Loucy (cell line): ENCODE measurements around the gene OPRL1.

Experiments
- H2AFZ ChIP-seq: fragments of 200-600 bp; sonication (generic); 2 replicates; pipeline ENCODE4 v1.6.0; 2016; ENCODE audit warnings: antibody characterized with exemption, mild to moderate bottlenecking, low read length, moderate library complexity
- H3F3A ChIP-seq: fragments of 200-600 bp; 2 replicates; pipeline ENCODE4 v1.6.0; 2016; ENCODE audit warnings: antibody characterized with exemption, low read depth, mild to moderate bottlenecking
- H3K27me3 ChIP-seq: fragments of 200-600 bp; sonication (generic); 2 replicates; pipeline ENCODE4 v1.6.1; 2014; ENCODE audit warnings: low read length, mild to moderate bottlenecking; ENCODE audit not compliant: insufficient read depth, poor library complexity, severe bottlenecking
- H3K36me3 ChIP-seq: fragments of 200-600 bp; sonication (generic); 2 replicates; pipeline ENCODE4 v1.6.1; 2016; ENCODE audit warnings: low read length; ENCODE audit not compliant: insufficient read depth
- H3K4me1 ChIP-seq: fragments of 200-600 bp; sonication (generic); 2 replicates; pipeline ENCODE4 v1.5.1; 2014; ENCODE audit warnings: low read length, mild to moderate bottlenecking; ENCODE audit not compliant: insufficient read depth, poor library complexity, severe bottlenecking
- H3K4me2 ChIP-seq: fragments of 200-600 bp; sonication (generic); 2 replicates; pipeline ENCODE4 v1.6.0; 2014; ENCODE audit warnings: antibody characterized with exemption, low read length, low read depth, mild to moderate bottlenecking; ENCODE audit not compliant: poor library complexity, severe bottlenecking
- H3K4me3 ChIP-seq: fragments of 200-600 bp; sonication (generic); 2 replicates; pipeline ENCODE4 v1.5.1; 2014; ENCODE audit warnings: low read length, mild to moderate bottlenecking, mixed read lengths; ENCODE audit not compliant: poor library complexity, severe bottlenecking
- H3K79me2 ChIP-seq: fragments of 200-600 bp; sonication (generic); 2 replicates; pipeline ENCODE4 v1.6.1; 2014; ENCODE audit warnings: low read length; ENCODE audit not compliant: insufficient read depth
- H3K9ac ChIP-seq: fragments of 200-600 bp; sonication (generic); 2 replicates; pipeline ENCODE4 v1.6.0; 2014; ENCODE audit warnings: mild to moderate bottlenecking, low read depth, low read length, moderate library complexity; ENCODE audit not compliant: poor library complexity, severe bottlenecking
- H3K9me2 ChIP-seq: fragments of 200-600 bp; sonication (generic); replicated peaks from 2 replicates; pipeline ENCODE4 v1.6.1; 2016; ENCODE audit warnings: low read depth, low read length, mixed read lengths
- H3K9me3 ChIP-seq: fragments of 200-600 bp; sonication (generic); 2 replicates; pipeline ENCODE4 v1.6.1; 2014; ENCODE audit warnings: mild to moderate bottlenecking, antibody characterized with exemption, low read length, low read depth; ENCODE audit not compliant: insufficient read depth
- H4K20me1 ChIP-seq: fragments of 200-600 bp; sonication (generic); 2 replicates; pipeline ENCODE4 v1.6.0; 2014; ENCODE audit warnings: antibody characterized with exemption, low read length, mild to moderate bottlenecking; ENCODE audit not compliant: insufficient read depth, poor library complexity, severe bottlenecking
- CTCF ChIP-seq: fragments of 200-600 bp; sonication (generic); conservative IDR thresholded peaks from 2 replicates; pipeline ENCODE4 v1.5.1; 2014; ENCODE audit warnings: mild to moderate bottlenecking, antibody characterized with exemption, low read length
- EZH2phosphoT487 ChIP-seq: fragments of 200-600 bp; IDR thresholded peaks from 2 replicates; pipeline ENCODE4 v1.6.1; 2018; ENCODE audit warnings: antibody characterized with exemption, mild to moderate bottlenecking, moderate library complexity, borderline replicate concordance

Gene OPRL1

GRCh38 chr20:64035933-64036345 is 43.9 kb upstream of the OPRL1 start, which contains the start of gene C20orf204:
Gene C20orf204, plus strand, starts transcription at chr20:64036182. Its CDS starts 142 bp downstream, at chr20:64036324.
- Histone ChIP-seq H3K9ac (peak within 1 kb of the TSS; percentile 44), H3K4me1 (peaks cover 49% of the 10 kb centered on the region), H2AFZ (no peak within 1 kb of the TSS), H3K9me2 (no peaks in the 10 kb centered on the region), H3K36me3 (peaks cover 17% of the 10 kb centered on the region; the same call in 1 of the 2 replicates), H3K4me2 (peak within 1 kb of the TSS; percentile 83), H3F3A (peaks cover 4% of the 10 kb centered on the region; the same call in 1 of the 2 replicates), H3K27me3 (no peaks in the 10 kb centered on the region), H3K9me3 (no peaks in the 10 kb centered on the region), H3K4me3 (no peak within 1 kb of the TSS), H3K79me2 (no peaks in the 10 kb centered on the region), H4K20me1 (no peaks in the 10 kb centered on the region)
- TF ChIP-seq CTCF = no peak
- no peak for TF ChIP-seq EZH2phosphoT487

GRCh38 chr20:64036346-64037198 is 43.3 kb upstream of the OPRL1 start:
- peak overlapping the region; percentile 83 for H3K4me2 ChIP-seq
- H3K4me1 ChIP-seq = peaks cover 50% of the 10 kb centered on the region
- H2AFZ ChIP-seq = no peak overlapping the region

GRCh38 chr20:64037199-64037497 is 42.7 kb upstream of the OPRL1 start:
- peak overlapping the region; percentile 44 for H3K9ac ChIP-seq
- H3K4me3 ChIP-seq = no peak overlapping the region
- no peak for TF ChIP-seq CTCF
- no peak for TF ChIP-seq EZH2phosphoT487

More at GRCh38 chr20:64036346-64037198, 43.3 kb upstream of the OPRL1 start:
- Histone ChIP-seq H3K36me3 (peaks cover 14% of the 10 kb centered on the region; the same call in 1 of the 2 replicates), H4K20me1 (no peaks in the 10 kb centered on the region), H3K9ac (peak overlapping the region; percentile 44), H3F3A (peaks cover 4% of the 10 kb centered on the region; the same call in 1 of the 2 replicates), H3K9me3 (no peaks in the 10 kb centered on the region), H3K79me2 (no peaks in the 10 kb centered on the region), H3K9me2 (no peaks in the 10 kb centered on the region), H3K4me3 (no peak overlapping the region), H3K27me3 (no peaks in the 10 kb centered on the region)
- TF ChIP-seq CTCF (no peak), EZH2phosphoT487 (no peak)

More at GRCh38 chr20:64037199-64037497, 42.7 kb upstream of the OPRL1 start:
- Histone ChIP-seq H3K9me3 (no peaks in the 10 kb centered on the region), H3K79me2 (no peaks in the 10 kb centered on the region), H4K20me1 (no peaks in the 10 kb centered on the region), H3K4me1 (peaks cover 56% of the 10 kb centered on the region), H3K4me2 (peak overlapping the region; percentile 83), H3K27me3 (no peaks in the 10 kb centered on the region), H3K36me3 (peaks cover 8% of the 10 kb centered on the region; the same call in 1 of the 2 replicates), H3K9me2 (no peaks in the 10 kb centered on the region), H3F3A (peaks cover 4% of the 10 kb centered on the region; the same call in 1 of the 2 replicates), H2AFZ (no peak overlapping the region)
